SK-N-SH treated with all-trans-retinoic acid at 6 μM for 48 hours (cell line): ENCODE data around the gene TTBK1.
A peak's percentile ranks its signal among the peaks of the same experiment; 100 is the strongest.

Source experiments
- ATAC-seq: fragments of 200-7000 bp; cut with Tn5 transposase; 3 replicates; pipeline ENCODE4 v1.9.1; 2020; ENCODE audit warnings: mild to moderate bottlenecking, moderate library complexity
- ARNTL ChIP-seq: fragments of 450-650 bp; formaldehyde crosslinking; IDR thresholded peaks from 2 replicates; pipeline ENCODE4 v1.5.0; 2020; ENCODE audit warnings: low read depth, mild to moderate bottlenecking, moderate library complexity, borderline replicate concordance
- BACH2 ChIP-seq: fragments of 250-450 bp; sonication (Bioruptor Pico); IDR thresholded peaks from 2 replicates; pipeline ENCODE4 v1.9.0; 2021; ENCODE audit warnings: mild to moderate bottlenecking, borderline replicate concordance
- CSDC2 ChIP-seq: fragments of 250-450 bp; sonication (Bioruptor Pico); IDR thresholded peaks from 2 replicates; pipeline ENCODE4 v1.5.0; 2020; ENCODE audit warnings: mild to moderate bottlenecking, moderate library complexity
- CSRNP3 ChIP-seq: fragments of 250-450 bp; sonication (Bioruptor Pico); IDR thresholded peaks from 2 replicates; pipeline ENCODE4 v1.5.1; 2021; ENCODE audit warnings: mild to moderate bottlenecking, moderate library complexity
- GLIS3 ChIP-seq: fragments of 250-450 bp; sonication (Bioruptor Pico); IDR thresholded peaks from 2 replicates; pipeline ENCODE4 v1.5.0; 2020; ENCODE audit warnings: mild to moderate bottlenecking, moderate library complexity
- ISL1 ChIP-seq: fragments of 250-450 bp; sonication (Bioruptor Pico); IDR thresholded peaks from 2 replicates; pipeline ENCODE4 v2.1.2; 2022; ENCODE audit warnings: mild to moderate bottlenecking, moderate library complexity
- OSR1 ChIP-seq: fragments of 250-450 bp; sonication (Bioruptor Pico); IDR thresholded peaks from 2 replicates; pipeline ENCODE4 v1.8.0; 2022; ENCODE audit warnings: moderate library complexity, mild to moderate bottlenecking, inconsistent platforms
- PATZ1 ChIP-seq: fragments of 250-450 bp; sonication (Bioruptor Pico); IDR thresholded peaks from 2 replicates; pipeline ENCODE4 v1.8.0; 2020; ENCODE audit warnings: mild to moderate bottlenecking, moderate library complexity, borderline replicate concordance
- PPARA ChIP-seq: fragments of 250-450 bp; sonication (Bioruptor Pico); IDR thresholded peaks from 2 replicates; pipeline ENCODE4 v1.5.0; 2020; ENCODE audit warnings: mild to moderate bottlenecking, borderline replicate concordance
- RARB ChIP-seq: fragments of 250-450 bp; sonication (Bioruptor Pico); IDR thresholded peaks from 2 replicates; pipeline ENCODE4 v1.8.0; 2021; ENCODE audit warnings: mild to moderate bottlenecking, moderate library complexity
- SNAI2 ChIP-seq: fragments of 250-450 bp; sonication (Bioruptor Pico); IDR thresholded peaks from 2 replicates; pipeline ENCODE4 v1.5.0; 2020; ENCODE audit warnings: mild to moderate bottlenecking, moderate library complexity
- TOX ChIP-seq: fragments of 250-450 bp; sonication (Bioruptor Pico); IDR thresholded peaks from 2 replicates; pipeline ENCODE4 v1.8.0; 2021; ENCODE audit warnings: mild to moderate bottlenecking, moderate library complexity, borderline replicate concordance
- TSHZ2 ChIP-seq: fragments of 250-450 bp; sonication (Bioruptor Pico); IDR thresholded peaks from 2 replicates; pipeline ENCODE4 v1.5.0; 2020; ENCODE audit warnings: mild to moderate bottlenecking, moderate library complexity
- ZC3H10 ChIP-seq: fragments of 250-450 bp; sonication (Bioruptor Pico); IDR thresholded peaks from 2 replicates; pipeline ENCODE4 v1.5.1; 2021; ENCODE audit warnings: mild to moderate bottlenecking, moderate library complexity
- ZFP3 ChIP-seq: fragments of 250-450 bp; sonication (Bioruptor Pico); IDR thresholded peaks from 2 replicates; pipeline ENCODE4 v1.5.0; 2020; ENCODE audit warnings: mild to moderate bottlenecking, moderate library complexity
- ZFP30 ChIP-seq: fragments of 450-650 bp; formaldehyde crosslinking; IDR thresholded peaks from 2 replicates; pipeline ENCODE4 v1.5.0; 2022; ENCODE audit warnings: mild to moderate bottlenecking, moderate library complexity
- ZNF565 ChIP-seq: fragments of 450-650 bp; formaldehyde crosslinking; conservative IDR thresholded peaks from 2 replicates; pipeline ENCODE4 v1.5.0; 2020; ENCODE audit warnings: low read depth, mild to moderate bottlenecking, moderate library complexity
- ZNF70 ChIP-seq: fragments of 450-650 bp; formaldehyde crosslinking; IDR thresholded peaks from 2 replicates; pipeline ENCODE4 v1.5.0; 2020; ENCODE audit warnings: mild to moderate bottlenecking, moderate library complexity
- ZNF8 ChIP-seq: fragments of 450-650 bp; formaldehyde crosslinking; IDR thresholded peaks from 2 replicates; pipeline ENCODE4 v1.5.0; 2020; ENCODE audit warnings: mild to moderate bottlenecking, moderate library complexity
- TF ChIP-seq, protein P1 (sequence below): fragments of 250-450 bp; sonication (Bioruptor Pico); IDR thresholded peaks from 2 replicates; pipeline ENCODE4 v1.5.1; 2020; ENCODE audit warnings: low read depth, mild to moderate bottlenecking, moderate library complexity

TTBK1 gene

DNA sequence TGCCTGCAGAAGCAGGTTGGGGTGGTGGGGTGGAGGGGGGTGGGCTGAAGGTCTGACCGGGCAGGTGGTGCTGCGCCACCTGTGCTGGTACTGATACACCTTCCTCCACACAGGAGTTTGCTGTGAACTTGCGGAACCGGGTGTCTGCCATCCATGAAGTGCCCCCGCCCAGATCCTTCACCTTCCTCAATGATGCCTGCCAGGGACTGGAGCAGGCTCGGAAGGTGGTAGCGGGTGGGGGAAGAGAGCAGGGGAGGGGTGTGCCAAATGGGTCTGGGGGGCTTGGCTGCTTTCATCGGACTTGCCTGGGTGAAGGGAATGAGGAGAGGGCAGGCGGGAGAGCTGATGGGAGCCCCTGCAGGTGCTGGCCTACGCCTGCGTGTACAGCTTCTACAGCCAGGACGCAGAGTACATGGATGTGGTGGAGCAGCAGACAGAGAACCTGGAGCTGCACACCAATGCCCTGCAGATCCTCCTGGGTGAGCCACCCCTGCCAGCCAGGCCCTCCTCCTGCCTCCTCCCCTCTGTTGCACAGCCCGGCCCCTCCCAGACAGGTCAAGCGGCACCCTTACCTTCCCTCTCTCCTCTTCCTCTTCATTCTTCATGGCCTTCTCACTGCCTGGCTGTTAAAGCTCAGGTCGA lies 20.7 kb upstream of the TTBK1 start (continued):
- TF ChIP-seq ZC3H10 (CRISPR knock-in tag): no peak

- ATAC-seq: no peak
- TF ChIP-seq ZNF565 (CRISPR knock-in tag): no peak
- TF ChIP-seq, protein P1, sequence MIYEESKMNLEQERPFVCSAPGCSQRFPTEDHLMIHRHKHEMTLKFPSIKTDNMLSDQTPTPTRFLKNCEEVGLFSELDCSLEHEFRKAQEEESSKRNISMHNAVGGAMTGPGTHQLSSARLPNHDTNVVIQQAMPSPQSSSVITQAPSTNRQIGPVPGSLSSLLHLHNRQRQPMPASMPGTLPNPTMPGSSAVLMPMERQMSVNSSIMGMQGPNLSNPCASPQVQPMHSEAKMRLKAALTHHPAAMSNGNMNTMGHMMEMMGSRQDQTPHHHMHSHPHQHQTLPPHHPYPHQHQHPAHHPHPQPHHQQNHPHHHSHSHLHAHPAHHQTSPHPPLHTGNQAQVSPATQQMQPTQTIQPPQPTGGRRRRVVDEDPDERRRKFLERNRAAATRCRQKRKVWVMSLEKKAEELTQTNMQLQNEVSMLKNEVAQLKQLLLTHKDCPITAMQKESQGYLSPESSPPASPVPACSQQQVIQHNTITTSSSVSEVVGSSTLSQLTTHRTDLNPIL (CRISPR knock-in tag): no peak
- no peak for TF ChIP-seq ZNF70 (CRISPR knock-in tag)
- no peak for TF ChIP-seq ZNF8 (CRISPR knock-in tag)
- TF ChIP-seq ZC3H10 (CRISPR knock-in tag): no peak
- TF ChIP-seq PPARA (CRISPR knock-in tag): no peak
- no peak for TF ChIP-seq TOX (CRISPR knock-in tag)
- no peak for TF ChIP-seq CSDC2 (CRISPR knock-in tag)
- no peak for TF ChIP-seq SNAI2 (CRISPR knock-in tag)
- TF ChIP-seq PATZ1 (CRISPR knock-in tag): no peak
- no peak for TF ChIP-seq ZFP3 (CRISPR knock-in tag)
- TF ChIP-seq RARB (CRISPR knock-in tag): no peak
- TF ChIP-seq ISL1: no peak
- no peak for TF ChIP-seq GLIS3
- no peak for TF ChIP-seq ZFP30
- no peak for TF ChIP-seq CSRNP3 (CRISPR knock-in tag)
- TF ChIP-seq OSR1 (CRISPR knock-in tag): no peak
- no peak for TF ChIP-seq BACH2 (CRISPR knock-in tag)
- no peak for TF ChIP-seq ARNTL (CRISPR knock-in tag)
Observed at GRCh38 chr6:43223175-43223574, 20.1 kb upstream of the TTBK1 start.

GRCh38 chr6:43226192-43226851 lies 17.0 kb upstream of the TTBK1 start:
- no peak for TF ChIP-seq ZNF70 (CRISPR knock-in tag)
- TF ChIP-seq, all 23 proteins: peak for 0
- no peak for ATAC-seq

- TF ChIP-seq OSR1 (CRISPR knock-in tag): no peak
- TF ChIP-seq TSHZ2 (CRISPR knock-in tag): peak; percentile 16; the same call in 1 of the 2 replicates
- TF ChIP-seq, all 23 proteins: peak for 1
- ATAC-seq: peak; percentile 95
Observed at GRCh38 chr6:43228951-43229802, 14.1 kb upstream of the TTBK1 start, which contains the start of gene DNPH1. Gene DNPH1 (minus strand): TSS chr6:43229481. CDS start chr6:43229456, 25 bp downstream.
